Suprapubic skin (tissue), 4 donors: ENCODE data around the gene GOLGA6D. TPM values are rescaled to one million over a fixed set of nuclear protein-coding genes. Genes with fewer than 3 reads are reported as not detected.
"Not testable (repeated sequence)": the region's sequence is repeated elsewhere in the genome, so short reads cannot be mapped to it uniquely, and the experiment has no call there.

Experiments
- DNase-seq, 2 donors: peaks; one replicate each; pipeline ENCODE4 v3.0.0-alpha.2; 2019; ENCODE audit warnings: low spot score in 2 of 2
- H3K27ac ChIP-seq: fragments of 200-600 bp; sonication (generic); one replicate; pipeline ENCODE4 v1.5.1; 2019
- H3K27me3 ChIP-seq: fragments of 200-600 bp; sonication (generic); one replicate; pipeline ENCODE4 v1.5.1; 2019
- H3K36me3 ChIP-seq: fragments of 200-600 bp; sonication (generic); one replicate; pipeline ENCODE4 v1.5.1; 2019
- H3K4me1 ChIP-seq: fragments of 200-600 bp; sonication (generic); one replicate; pipeline ENCODE4 v1.5.1; 2019
- H3K4me3 ChIP-seq: fragments of 200-600 bp; sonication (generic); one replicate; pipeline ENCODE4 v1.5.1; 2019; ENCODE audit warnings: mild to moderate bottlenecking
- H3K9me3 ChIP-seq: fragments of 200-600 bp; sonication (generic); one replicate; pipeline ENCODE4 v1.5.1; 2019
- EP300 ChIP-seq: sonication (generic); formaldehyde crosslinking; IDR thresholded peaks from one replicate; pipeline ENCODE4 v1.6.1; 2017; ENCODE audit warnings: antibody characterized with exemption
- POLR2A ChIP-seq, 2 donors: fragments of 450-650 bp; IDR thresholded peaks; one replicate each; pipeline ENCODE4 v1.6.1; 2017; ENCODE audit warnings: antibody characterized with exemption in 2 of 2, mild to moderate bottlenecking in 2 of 2, moderate library complexity in 2 of 2
- POLR2AphosphoS5 ChIP-seq, 3 donors: sonication (generic); formaldehyde crosslinking; IDR thresholded peaks; one replicate each; pipeline ENCODE4 v1.6.1; 2017; ENCODE audit warnings: antibody characterized with exemption in 3 of 3
- WGBS: methylation state at CpG from one replicate; pipeline ENCODE4 v1.1.5; 2018; 5-methylcytosine and 5-hydroxymethylcytosine counted together
- total RNA-seq, 4 donors: library from RNA; depleted of rRNA; stranded (reverse); fragments of >200 nt; gene quantifications; one replicate each; pipeline ENCODE4 v1.1.0, GENCODE V29; 2016
- TF ChIP-seq, protein P1 (sequence below), 2 donors: fragments of 200-600 bp in 1 of 2; fragments of 450-650 bp in 1 of 2; sonication (generic) in 1 of 2; IDR thresholded peaks; one replicate each; pipeline ENCODE4 v1.5.1; 2016 to 2019; ENCODE audit warnings: antibody characterized with exemption in 2 of 2, mild to moderate bottlenecking in 1 of 2, moderate library complexity in 1 of 2

Gene GOLGA6D
- total RNA-seq, 4 donors from 2014 or later: 0.72 TPM; not detected in 3

DNA sequence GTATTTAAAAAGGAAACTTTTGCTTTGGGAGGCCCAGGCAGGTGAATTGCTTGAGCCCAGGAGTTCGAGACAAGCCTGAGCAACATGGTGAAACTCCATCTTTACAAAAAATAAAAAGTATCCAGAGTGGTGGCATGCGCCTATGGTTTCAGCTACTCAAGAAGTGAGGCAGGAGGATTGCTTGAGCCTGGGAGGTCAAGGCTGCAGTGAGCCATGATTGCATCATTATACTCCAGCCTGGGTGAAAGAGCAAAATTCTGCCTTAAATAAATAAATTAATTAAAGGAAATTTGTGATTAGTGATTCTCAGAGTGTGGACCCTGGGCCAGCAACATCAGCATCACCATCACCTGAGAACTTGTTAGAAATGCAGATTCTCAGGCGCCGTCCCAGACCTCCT, 43.3 kb downstream of the GOLGA6D start:
- Histone ChIP-seq H3K36me3 (no peaks in the 10 kb centered on the region), H3K9me3 (no peaks in the 10 kb centered on the region), H3K27me3 (no peaks in the 10 kb centered on the region), H3K27ac (no peak overlapping the region), H3K4me3 (no peak overlapping the region), H3K4me1 (no peaks in the 10 kb centered on the region)
- WGBS: 87% methylated on average over 4 of the region's 4 CpGs
- DNase-seq: no peak
- TF ChIP-seq, protein P1, sequence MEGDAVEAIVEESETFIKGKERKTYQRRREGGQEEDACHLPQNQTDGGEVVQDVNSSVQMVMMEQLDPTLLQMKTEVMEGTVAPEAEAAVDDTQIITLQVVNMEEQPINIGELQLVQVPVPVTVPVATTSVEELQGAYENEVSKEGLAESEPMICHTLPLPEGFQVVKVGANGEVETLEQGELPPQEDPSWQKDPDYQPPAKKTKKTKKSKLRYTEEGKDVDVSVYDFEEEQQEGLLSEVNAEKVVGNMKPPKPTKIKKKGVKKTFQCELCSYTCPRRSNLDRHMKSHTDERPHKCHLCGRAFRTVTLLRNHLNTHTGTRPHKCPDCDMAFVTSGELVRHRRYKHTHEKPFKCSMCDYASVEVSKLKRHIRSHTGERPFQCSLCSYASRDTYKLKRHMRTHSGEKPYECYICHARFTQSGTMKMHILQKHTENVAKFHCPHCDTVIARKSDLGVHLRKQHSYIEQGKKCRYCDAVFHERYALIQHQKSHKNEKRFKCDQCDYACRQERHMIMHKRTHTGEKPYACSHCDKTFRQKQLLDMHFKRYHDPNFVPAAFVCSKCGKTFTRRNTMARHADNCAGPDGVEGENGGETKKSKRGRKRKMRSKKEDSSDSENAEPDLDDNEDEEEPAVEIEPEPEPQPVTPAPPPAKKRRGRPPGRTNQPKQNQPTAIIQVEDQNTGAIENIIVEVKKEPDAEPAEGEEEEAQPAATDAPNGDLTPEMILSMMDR (IDR thresholded peaks at IDR 0.05): no peak

DNA sequence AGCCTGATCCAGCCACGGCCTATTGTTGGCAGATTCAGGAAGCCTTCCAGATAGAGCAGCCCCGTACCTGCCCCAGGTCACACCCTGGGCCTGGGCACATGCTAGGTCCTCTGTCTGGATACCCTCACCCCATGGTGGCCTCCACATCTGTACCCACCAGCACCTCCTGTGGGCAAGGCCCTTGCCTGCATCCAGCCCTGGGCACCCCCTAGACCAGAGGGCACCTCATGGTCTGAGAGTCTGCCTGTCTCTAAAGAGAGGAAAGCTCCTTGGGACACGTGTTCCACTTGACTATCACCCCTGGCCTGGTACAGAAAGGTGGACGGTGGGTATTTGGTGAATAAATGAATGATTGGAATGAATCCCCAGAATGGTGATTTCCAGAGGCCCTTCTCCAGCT, 44.4 kb downstream of the GOLGA6D start:
- Histone ChIP-seq H3K4me1 (no peaks in the 10 kb centered on the region), H3K27ac (no peak overlapping the region), H3K27me3 (no peaks in the 10 kb centered on the region), H3K36me3 (no peaks in the 10 kb centered on the region), H3K9me3 (no peaks in the 10 kb centered on the region), H3K4me3 (no peak overlapping the region)
- 81% methylated on average over 3 of the region's 4 CpGs for WGBS
- DNase-seq: no peak
- no peak for TF ChIP-seq POLR2A (IDR thresholded peaks at IDR 0.05)
- TF ChIP-seq POLR2AphosphoS5 (IDR thresholded peaks at IDR 0.05): no peak
- no peak for TF ChIP-seq EP300
- TF ChIP-seq, protein P1 (IDR thresholded peaks at IDR 0.05): no peak

DNA sequence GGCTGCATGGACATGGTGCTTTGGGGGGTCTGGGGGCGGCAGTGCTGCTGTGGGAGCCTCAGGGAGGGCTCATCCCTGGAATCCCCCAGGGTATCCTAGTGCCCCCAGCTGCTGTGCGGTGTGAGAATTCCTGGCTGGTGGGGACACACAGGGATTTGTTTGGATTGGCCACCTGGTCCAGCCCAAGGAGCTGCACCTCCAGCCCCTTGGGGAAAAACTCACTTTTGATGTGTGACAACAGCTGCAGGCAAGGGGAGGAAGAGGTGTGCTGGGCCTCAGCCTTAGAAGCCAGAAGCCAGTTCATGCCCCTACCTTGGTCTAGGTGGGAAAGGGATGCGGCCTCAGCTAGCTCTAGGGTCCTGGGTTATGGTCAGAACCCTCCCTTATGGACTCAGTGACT, 44.9 kb downstream of the GOLGA6D start:
- TF ChIP-seq EP300 (no peak), POLR2A (IDR thresholded peaks at IDR 0.05) (no peak), POLR2AphosphoS5 (IDR thresholded peaks at IDR 0.05) (no peak)
- TF ChIP-seq, protein P1 (IDR thresholded peaks at IDR 0.05): no peak
- DNase-seq: no peak
- H3K4me1 ChIP-seq: no peaks in the 10 kb centered on the region
- H3K27me3 ChIP-seq: no peaks in the 10 kb centered on the region
- WGBS: no CpG with 5 or more reads among the region's 3 CpGs
- H3K4me3 ChIP-seq: no peak overlapping the region
- no peaks in the 10 kb centered on the region for H3K9me3 ChIP-seq
- no peaks in the 10 kb centered on the region for H3K36me3 ChIP-seq
- H3K27ac ChIP-seq: no peak overlapping the region

DNA sequence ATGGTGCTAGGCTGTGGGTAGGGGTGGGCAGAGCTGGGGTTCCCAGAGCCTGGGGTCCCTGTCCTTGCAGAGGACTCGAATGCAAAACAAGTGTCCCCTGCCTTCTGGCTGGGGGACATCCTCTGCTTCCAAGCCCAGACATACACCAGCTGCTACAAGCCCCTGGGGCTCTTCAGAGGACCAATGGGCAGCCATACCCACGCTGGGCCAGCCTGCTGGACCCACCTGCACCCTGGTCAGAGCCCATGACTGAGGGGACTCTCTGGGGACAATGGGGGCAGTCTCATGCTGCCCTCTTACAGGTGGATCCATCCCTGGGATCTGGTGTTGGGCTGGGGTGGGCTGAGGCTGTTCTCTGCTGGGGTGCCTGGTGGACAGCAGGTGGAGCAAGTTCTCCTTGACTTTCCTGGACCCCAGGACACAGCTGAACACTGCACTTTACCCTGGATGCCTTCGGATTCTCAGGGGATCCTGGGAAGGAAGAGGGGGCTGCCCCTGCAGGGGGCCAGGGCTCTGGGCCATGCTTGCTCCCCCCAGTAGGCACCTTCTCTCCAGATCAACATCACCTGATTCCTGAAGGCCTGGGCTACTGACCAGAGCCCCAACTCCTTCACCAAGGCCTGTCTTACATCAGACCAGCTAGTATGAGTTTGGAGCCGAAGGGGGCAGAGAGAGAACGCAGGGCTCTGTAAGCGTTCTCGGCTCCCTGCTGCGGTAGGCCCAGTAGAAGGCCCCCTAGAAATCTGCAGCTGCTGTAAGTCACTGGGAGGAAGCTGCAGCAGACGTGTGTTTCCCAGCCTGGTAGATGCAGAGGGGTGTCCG, 46.1 kb downstream of the GOLGA6D start:
- Histone ChIP-seq H3K9me3 (no peaks in the 10 kb centered on the region), H3K4me3 (no peak overlapping the region), H3K27me3 (no peaks in the 10 kb centered on the region), H3K27ac (no peak overlapping the region), H3K4me1 (no peaks in the 10 kb centered on the region), H3K36me3 (no peaks in the 10 kb centered on the region)
- WGBS: 93% methylated on average over 6 of the region's 10 CpGs
- TF ChIP-seq EP300: no peak
- no peak for TF ChIP-seq POLR2AphosphoS5 (IDR thresholded peaks at IDR 0.05)
- no peak for TF ChIP-seq POLR2A (IDR thresholded peaks at IDR 0.05)
- TF ChIP-seq, protein P1 (IDR thresholded peaks at IDR 0.05): no peak
- no peak for DNase-seq

DNA sequence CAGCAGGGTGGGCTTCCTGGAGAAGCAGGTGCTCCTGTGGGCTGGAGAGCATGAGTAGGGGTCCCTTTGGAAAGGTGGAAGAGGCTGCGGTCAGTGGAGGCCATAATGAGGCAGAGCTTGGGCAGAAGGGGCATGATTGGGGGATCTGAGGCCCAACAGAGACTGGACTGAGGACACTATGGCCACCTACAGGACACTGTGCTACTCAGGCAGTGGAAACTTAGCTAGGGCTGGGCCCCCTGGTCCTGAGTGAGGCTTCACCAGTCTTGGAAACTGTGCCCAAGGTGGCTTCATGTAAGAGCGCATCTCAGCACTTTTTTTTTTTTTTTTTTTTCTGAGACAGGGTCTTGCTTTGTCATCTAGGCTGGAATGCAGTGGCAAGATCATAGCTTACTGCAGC, 46.9 kb downstream of the GOLGA6D start:
- Histone ChIP-seq H3K4me1 (no peaks in the 10 kb centered on the region), H3K4me3 (no peak overlapping the region), H3K27me3 (no peaks in the 10 kb centered on the region), H3K9me3 (no peaks in the 10 kb centered on the region), H3K27ac (no peak overlapping the region), H3K36me3 (no peaks in the 10 kb centered on the region)
- TF ChIP-seq POLR2A (IDR thresholded peaks at IDR 0.05): no peak
- no peak for TF ChIP-seq EP300
- TF ChIP-seq, protein P1 (IDR thresholded peaks at IDR 0.05): no peak
- TF ChIP-seq POLR2AphosphoS5 (IDR thresholded peaks at IDR 0.05): no peak
- DNase-seq: no peak
- WGBS: 100% methylated on average over 2 of the region's 2 CpGs

DNA sequence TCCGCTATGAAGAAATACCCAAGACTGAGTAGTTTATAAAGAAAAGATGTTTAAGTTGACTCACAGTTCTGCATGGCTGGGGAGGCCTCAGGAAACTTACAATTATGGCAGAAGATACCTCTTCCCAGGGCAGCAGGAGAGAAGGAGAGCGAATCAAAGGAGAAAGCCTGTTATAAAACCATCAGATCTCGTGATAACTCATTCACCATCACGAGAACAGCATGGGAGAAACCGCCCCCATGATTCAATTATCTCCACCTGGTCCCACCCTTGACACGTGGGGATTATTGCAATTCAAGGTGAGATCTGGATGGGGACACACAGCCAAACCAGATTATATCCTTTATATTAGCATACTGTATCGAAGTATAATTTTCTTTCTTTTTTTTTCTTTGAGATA, 49.5 kb downstream of the GOLGA6D start:
- WGBS: 74% methylated on average over 7 of the region's 7 CpGs
- H3K9me3 ChIP-seq, H3K36me3 ChIP-seq, H3K27me3 ChIP-seq, H3K4me3 ChIP-seq, H3K27ac ChIP-seq, DNase-seq: not testable (repeated sequence)
- peaks cover 18% of the 10 kb centered on the region for H3K4me1 ChIP-seq

DNA sequence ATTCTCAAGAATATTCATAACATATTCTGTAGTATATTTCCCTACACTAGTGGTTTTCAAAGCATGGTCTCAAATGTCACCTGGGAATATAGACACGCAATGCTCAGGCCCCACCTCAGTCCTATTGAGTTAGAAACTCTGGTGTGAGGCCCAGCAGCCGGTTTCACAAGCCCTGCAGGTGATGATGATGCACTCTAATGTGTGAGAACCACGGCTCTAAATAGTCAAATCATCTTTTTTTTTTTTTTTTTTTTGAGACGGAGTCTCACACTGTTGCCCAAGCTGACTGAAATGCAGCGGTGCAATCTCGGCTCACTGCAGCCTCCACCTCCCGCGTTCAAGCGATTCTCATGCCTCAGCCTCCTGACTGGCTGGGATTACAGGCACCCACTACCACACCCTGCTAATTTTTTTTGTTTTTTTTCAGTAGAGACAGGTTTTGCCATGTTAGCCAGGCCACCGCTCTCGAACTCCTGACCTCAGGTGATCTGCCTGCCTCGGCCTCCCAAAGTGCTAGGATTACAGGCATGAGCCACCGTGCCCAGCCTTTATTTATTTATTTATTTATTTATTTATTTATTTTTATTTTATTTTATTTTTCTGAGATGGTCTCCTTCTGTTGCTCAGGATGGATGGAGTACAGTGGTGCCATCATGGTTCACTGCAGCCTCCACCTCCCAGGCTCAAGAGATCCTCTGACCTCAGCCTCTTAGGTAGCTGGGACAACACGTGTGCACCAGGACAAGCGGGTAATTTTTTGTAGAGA, 51.2 kb downstream of the GOLGA6D start:
- H3K36me3 ChIP-seq, H3K27me3 ChIP-seq, H3K27ac ChIP-seq, H3K9me3 ChIP-seq, DNase-seq, H3K4me3 ChIP-seq: not testable (repeated sequence)
- H3K4me1 ChIP-seq: peaks cover 20% of the 10 kb centered on the region
- 92% methylated on average over 15 of the region's 15 CpGs for WGBS
